ENCODE data around the gene NBPF8. TPM values are rescaled to one million over a fixed set of nuclear protein-coding genes. Genes with fewer than 3 reads are reported as not detected.
"Not testable (repeated sequence)": the region's sequence is repeated elsewhere in the genome, so short reads cannot be mapped to it uniquely, and the experiment has no call there.

NBPF8 gene, protein sequence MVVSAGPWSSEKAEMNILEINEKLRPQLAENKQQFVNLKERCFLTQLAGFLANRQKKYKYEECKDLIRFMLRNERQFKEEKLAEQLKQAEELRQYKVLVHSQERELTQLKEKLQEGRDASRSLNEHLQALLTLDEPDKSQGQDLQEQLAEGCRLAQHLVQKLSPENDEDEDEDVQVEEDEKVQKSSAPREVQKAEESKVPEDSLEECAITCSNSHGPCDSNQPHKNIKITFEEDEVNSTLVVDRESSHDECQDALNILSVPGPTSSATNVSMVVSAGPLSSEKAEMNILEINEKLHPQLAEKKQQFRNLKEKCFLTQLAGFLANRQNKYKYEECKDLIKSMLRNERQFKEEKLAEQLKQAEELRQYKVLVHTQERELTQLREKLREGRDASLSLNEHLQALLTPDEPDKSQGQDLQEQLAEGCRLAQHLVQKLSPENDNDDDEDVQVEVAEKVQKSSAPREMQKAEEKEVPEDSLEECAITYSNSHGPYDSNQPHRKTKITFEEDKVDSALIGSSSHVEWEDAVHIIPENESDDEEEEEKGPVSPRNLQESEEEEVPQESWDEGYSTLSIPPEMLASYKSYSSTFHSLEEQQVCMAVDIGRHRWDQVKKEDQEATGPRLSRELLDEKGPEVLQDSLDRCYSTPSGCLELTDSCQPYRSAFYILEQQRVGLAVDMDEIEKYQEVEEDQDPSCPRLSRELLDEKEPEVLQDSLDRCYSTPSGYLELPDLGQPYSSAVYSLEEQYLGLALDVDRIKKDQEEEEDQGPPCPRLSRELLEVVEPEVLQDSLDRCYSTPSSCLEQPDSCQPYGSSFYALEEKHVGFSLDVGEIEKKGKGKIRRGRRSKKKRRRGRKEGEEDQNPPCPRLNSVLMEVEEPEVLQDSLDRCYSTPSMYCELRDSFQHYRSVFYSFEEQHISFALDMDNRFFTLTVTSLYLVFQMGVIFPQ
- total RNA-seq: 11.7 TPM

DNA sequence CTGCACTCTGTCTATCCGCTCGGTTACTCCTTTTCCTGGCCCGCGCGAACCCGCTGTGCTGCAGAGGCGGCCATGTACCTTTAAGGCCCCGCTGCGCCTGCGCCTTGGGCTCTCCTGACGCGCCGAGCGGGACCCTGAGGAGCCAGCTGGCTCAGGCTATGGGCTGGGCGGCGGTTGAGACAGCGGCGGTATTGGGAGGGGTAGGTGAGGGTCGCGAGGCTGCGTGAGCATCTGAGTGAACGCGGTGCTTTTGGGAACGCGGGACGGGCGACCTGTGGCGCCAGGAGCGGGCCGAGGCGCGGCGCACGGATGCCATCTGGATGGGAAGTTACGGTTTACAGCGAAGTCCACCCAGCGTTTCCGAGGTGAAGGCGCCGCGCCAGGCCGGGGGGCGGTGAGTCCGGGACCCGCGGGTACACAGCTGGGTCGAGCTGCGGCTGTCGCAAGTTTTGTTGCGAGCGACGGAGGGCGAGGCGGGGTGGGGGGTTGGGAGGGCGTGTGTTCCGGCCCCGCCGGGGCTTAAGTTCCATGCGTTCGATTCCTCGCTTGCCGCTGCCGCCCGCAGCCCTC, at the start of gene NBPF8:
Gene NBPF8, plus strand, starts transcription at position 125 of the 570 bp plus-strand sequence. CDS start 21,488 bp downstream, outside the sequence.
- DNase-seq: peak; percentile 75

GRCh38 chr1:120367709-120368108, 47.1 kb upstream of the NBPF8 start:
- not testable (repeated sequence) for DNase-seq

DNA sequence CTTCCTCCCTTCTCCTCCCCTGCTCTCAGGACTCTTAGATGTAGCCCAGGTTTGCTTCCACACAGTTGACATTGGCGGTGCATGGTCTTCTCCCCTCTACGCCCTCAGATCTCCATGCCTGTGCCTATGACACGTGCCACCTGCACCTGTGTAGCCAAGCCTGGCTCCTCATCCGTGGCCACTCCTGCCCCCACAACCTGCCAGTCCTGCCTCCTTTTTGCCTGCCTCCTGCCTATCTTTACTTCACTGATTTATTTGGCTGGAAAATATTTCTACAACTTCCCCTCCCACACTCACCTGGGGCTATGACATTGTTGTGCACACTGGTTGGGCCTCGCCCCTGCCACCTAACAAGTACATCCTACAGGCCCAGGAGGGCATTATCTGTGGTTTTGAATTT, 28.2 kb upstream of the NBPF8 start:
- not testable (repeated sequence) for DNase-seq

DNA sequence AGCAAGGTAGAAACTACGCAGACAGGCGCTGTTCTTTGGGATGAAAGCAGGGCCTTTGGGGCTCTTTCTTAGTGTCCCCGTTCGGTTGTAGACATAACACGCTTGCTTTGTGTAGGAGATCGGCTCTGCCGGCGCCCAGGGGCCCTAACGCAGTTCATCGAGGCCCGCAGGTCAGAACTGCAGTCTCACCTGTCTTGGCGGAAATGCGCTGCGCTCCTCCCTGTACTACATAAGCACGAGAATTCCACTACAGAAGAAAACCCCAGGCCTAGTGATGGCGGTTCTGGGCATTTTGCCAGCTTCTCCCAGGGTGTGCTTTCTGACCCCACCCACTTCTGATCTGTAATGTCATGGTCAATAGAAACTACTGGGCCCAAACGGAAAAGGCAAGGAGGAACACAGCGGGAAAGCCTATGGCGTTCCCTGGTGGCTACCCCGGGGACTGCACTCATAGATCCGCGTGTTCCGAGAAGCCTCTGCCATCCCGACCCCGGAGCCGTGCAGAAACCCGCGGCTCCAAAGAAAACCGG, 26.2 kb upstream of the NBPF8 start:
- DNase-seq: peak; percentile 46

GRCh38 chr1:120391365-120391764, 23.5 kb upstream of the NBPF8 start:
- DNase-seq: not testable (repeated sequence)

DNA sequence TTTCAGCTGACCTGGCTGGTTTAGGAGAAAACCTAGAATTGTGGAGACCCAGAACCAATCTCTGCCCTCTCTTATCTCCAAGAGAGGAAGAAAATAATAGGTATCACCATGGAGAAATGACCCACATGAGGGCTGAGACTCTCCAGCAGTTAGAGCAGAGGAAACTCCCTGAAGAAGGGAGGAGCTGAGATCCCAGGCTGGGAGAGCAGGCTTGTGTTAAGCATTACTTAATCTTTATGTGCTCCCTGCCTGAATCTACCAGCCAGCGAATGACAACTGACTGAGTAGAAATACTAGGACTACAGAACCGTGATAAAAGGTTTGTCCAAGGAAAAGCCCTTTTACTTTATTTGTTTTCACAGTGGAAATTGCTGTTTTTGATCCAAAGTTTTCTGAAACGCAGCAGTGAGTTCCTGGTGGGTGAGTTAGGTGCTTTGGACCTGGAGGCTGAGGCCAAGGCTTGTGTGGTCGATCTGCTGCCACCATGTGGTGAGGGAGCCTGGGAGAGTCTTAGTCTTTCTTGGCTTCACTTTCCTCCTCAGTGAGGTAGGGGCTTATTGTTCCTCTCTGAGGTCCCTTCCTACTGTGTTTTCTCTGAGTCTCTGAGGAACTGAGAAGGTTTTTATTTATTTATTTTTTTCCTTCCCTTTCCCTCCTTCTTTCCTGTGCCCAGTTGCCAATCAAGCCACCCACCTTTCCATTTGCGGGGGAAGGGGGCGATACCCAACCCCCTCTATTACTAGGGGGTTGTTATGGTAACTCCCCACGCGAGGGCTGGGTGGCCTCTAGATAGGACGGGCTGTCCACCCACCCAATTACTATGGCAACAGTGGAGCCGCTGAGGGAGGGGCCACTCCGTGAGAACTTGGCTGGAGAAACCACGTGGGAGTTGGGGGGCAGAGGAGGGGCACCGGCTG, 21.3 kb upstream of the NBPF8 start:
- not testable (repeated sequence) for DNase-seq

- not testable (repeated sequence) for DNase-seq
Measured at GRCh38 chr1:120405348-120405747, 9.5 kb upstream of the NBPF8 start.

GRCh38 chr1:120414451-120414850, 384 bp upstream of the NBPF8 start:
- DNase-seq: peak; percentile 0

DNA sequence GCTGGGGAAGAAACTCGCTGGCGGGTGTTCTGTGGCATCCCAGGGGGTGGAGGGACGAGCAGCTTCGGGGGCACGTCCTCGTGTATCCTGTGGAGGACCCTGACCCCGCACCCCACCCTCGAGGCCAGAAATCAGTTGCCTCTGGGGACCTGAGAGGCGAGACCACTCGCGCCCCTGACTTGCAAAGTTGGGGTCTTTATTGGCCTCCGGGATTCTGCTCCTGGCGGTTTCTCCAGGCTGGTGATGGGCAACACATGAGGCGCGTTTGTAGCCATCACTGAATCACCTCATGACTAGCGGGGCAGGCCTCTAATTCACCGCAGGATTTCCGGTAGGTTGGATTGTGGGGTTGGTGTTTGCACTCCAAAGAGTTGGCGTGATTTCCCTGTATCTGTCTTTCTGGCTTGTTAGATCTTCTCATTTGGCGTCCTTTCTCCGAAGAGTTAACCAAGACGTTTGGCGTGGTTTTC, 692 bp downstream of the NBPF8 start:
- DNase-seq: peak; percentile 46

DNA sequence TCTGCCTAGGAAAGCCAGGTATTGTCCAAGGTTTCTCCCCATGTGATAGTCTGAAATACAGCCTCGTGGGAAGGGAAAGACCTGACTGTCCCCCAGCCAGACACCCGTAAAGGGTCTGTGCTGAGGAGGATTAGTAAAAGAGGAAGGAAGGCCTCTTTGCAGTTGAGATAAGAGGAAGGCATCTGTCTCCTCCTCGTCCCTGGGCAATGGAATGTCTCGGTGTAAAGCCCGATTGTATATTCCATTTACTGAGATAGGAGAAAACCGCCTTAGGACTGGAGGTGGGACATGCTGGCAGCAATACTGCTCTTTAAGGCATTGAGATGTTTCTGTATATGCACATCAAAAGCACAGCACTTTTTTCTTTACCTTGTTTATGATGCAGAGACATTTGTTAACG, 10.2 kb downstream of the NBPF8 start:
- not testable (repeated sequence) for DNase-seq

DNA sequence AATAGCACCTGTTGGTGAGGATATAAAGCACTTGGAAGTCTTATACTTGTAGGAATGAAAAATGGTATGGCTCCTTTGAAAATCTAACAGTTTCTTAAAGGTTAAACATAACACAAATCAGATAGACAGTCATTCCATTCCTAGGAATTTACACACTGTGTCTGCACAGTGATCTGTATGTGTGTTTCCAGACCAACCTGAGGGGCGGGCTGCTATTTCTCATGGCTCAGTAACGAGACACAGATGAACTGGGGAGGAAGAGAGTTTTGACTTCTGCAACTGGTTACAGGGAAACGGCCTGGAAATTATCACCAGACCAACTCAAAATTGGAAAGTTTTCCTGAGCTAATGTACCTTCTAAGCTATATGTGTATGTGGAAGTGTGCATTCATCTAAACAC, 16.8 kb downstream of the NBPF8 start:
- DNase-seq: not testable (repeated sequence)

GRCh38 chr1:120433831-120434230, 19.0 kb downstream of the NBPF8 start:
- not testable (repeated sequence) for DNase-seq

DNA sequence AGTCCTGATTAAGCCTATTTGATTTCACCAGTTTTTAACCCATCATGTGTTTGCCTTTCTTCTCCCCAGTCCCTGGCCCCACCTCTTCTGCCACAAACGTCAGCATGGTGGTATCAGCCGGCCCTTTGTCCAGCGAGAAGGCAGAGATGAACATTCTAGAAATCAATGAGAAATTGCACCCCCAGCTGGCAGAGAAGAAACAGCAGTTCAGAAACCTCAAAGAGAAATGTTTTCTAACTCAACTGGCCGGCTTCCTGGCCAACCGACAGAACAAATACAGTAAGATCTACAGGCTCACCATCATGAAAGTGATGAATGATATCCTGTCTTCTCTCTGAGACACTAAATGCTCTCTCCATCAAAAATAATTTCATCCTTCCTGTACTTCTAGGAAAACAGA, 34.3 kb downstream of the NBPF8 start:
- DNase-seq: not testable (repeated sequence)

Other genes starting within 250 kb of the NBPF8 start
- 27.9 TPM for gene SEC22B, start 238.5 kb upstream of the NBPF8 start, total RNA-seq

Measured in tongue (tissue), 2 donors.